CD4-positive, alpha-beta T cell treated with Interleukin-6 at 100 ng/mL for 8 hours (primary cell): ENCODE results near the gene LANCL3.

Experiments used
- DNase-seq: peaks from one replicate; pipeline ENCODE4 v3.0.0-alpha.2; 2020; ENCODE audit warnings: mixed read lengths, low spot score

Gene LANCL3

GRCh38 chrX:37684426-37684825 lies 113.0 kb downstream of the LANCL3 start:
- no peak for DNase-seq

GRCh38 chrX:37684973-37685372 lies 113.5 kb downstream of the LANCL3 start:
- DNase-seq = no peak

- no peak for DNase-seq
Observed at GRCh38 chrX:37685381-37686359, 114.2 kb downstream of the LANCL3 start, which contains the start of gene XK. Gene XK (plus strand): TSS chrX:37685791. CDS start chrX:37685962, 171 bp downstream.

- no peak for DNase-seq
Observed at GRCh38 chrX:37686369-37686995, 115.0 kb downstream of the LANCL3 start.

- DNase-seq = no peak
Observed at GRCh38 chrX:37686996-37687395, 115.5 kb downstream of the LANCL3 start.

GRCh38 chrX:37690119-37690518 lies 118.7 kb downstream of the LANCL3 start:
- no peak for DNase-seq

- DNase-seq = no peak
Observed at GRCh38 chrX:37692918-37693317, 121.5 kb downstream of the LANCL3 start.

- no peak for DNase-seq
Observed at GRCh38 chrX:37697169-37697760, 125.8 kb downstream of the LANCL3 start.

GRCh38 chrX:37701588-37701987 lies 130.1 kb downstream of the LANCL3 start:
- DNase-seq = no peak

GRCh38 chrX:37711991-37712390 lies 140.5 kb downstream of the LANCL3 start:
- no peak for DNase-seq

- no peak for DNase-seq
Observed at GRCh38 chrX:37712458-37712857, 141.0 kb downstream of the LANCL3 start.

- DNase-seq = no peak
Observed at GRCh38 chrX:37714479-37714878, 143.0 kb downstream of the LANCL3 start.

- no peak for DNase-seq
Observed at GRCh38 chrX:37716602-37717001, 145.1 kb downstream of the LANCL3 start.

GRCh38 chrX:37717708-37718107 lies 146.2 kb downstream of the LANCL3 start:
- no peak for DNase-seq

GRCh38 chrX:37722595-37722994 lies 151.1 kb downstream of the LANCL3 start:
- DNase-seq = no peak

- DNase-seq = no peak
Observed at GRCh38 chrX:37726346-37726745, 154.9 kb downstream of the LANCL3 start.
